GM18858 (cell line): ENCODE results near the gene CBX8.

ENCODE experiments used
- ATAC-seq: cut with Tn5 transposase; IDR thresholded peaks from one replicate; pipeline ENCODE4 v1.9.1; 2021; ENCODE audit not compliant: unreplicated experiment

Gene CBX8

GRCh38 chr17:79808763-79809529, 12.1 kb upstream of the CBX8 start:
- ATAC-seq, result no peak

- ATAC-seq, result no peak
Measured at GRCh38 chr17:79806863-79807720, 10.2 kb upstream of the CBX8 start.

GRCh38 chr17:79806446-79806760, 9.5 kb upstream of the CBX8 start:
- no peak for ATAC-seq

GRCh38 chr17:79804856-79805696, 8.2 kb upstream of the CBX8 start:
- ATAC-seq, result no peak

GRCh38 chr17:79803997-79804855, 7.3 kb upstream of the CBX8 start:
- no peak for ATAC-seq

GRCh38 chr17:79803421-79803996, 6.6 kb upstream of the CBX8 start:
- ATAC-seq, result no peak

- ATAC-seq, result no peak
Measured at GRCh38 chr17:79802736-79803420, 6.0 kb upstream of the CBX8 start.

GRCh38 chr17:79802039-79802735, 5.3 kb upstream of the CBX8 start:
- ATAC-seq, result no peak

- no peak for ATAC-seq
Measured at GRCh38 chr17:79801156-79802038, 4.5 kb upstream of the CBX8 start.

- no peak for ATAC-seq
Measured at GRCh38 chr17:79800325-79801155, 3.7 kb upstream of the CBX8 start.

GRCh38 chr17:79799538-79800324, 2.9 kb upstream of the CBX8 start:
- ATAC-seq, result no peak

GRCh38 chr17:79799174-79799537, 2.3 kb upstream of the CBX8 start:
- ATAC-seq, result no peak

GRCh38 chr17:79798299-79799173, 1.7 kb upstream of the CBX8 start:
- ATAC-seq, result no peak

- no peak for ATAC-seq
Measured at GRCh38 chr17:79797492-79798298, 818 bp upstream of the CBX8 start.

- no peak for ATAC-seq
Measured at GRCh38 chr17:79796444-79796762, 474 bp downstream of the CBX8 start.
